T-helper 17 cell (primary cell): ENCODE data around the gene ADD1. TPM values are rescaled to one million over a fixed set of nuclear protein-coding genes. Genes with fewer than 3 reads are reported as not detected.
A peak's percentile ranks its signal among the peaks of the same experiment; 100 is the strongest.

Experiments
- ATAC-seq: fragments of 150-1000 bp; cut with Tn5 transposase; 2 replicates; pipeline ENCODE4 v1.10.0; 2021; ENCODE audit warnings: mild to moderate bottlenecking, moderate library complexity
- DNase-seq, 3 donors: peaks; one replicate each; pipeline versions ENCODE4 v3.0.0 to v3.0.0-alpha.2; 2020 to 2021
- H3K9me3 ChIP-seq: one replicate; pipeline ENCODE4 v1.7.0; 2013; ENCODE audit warnings: low read length, mild to moderate bottlenecking; ENCODE audit not compliant: control insufficient read depth, poor library complexity, severe bottlenecking
- H3K27ac Mint-ChIP-seq: one replicate; pipeline ENCODE4 v1.8.0; 2022; ENCODE audit warnings: mild to moderate bottlenecking, moderate library complexity, mixed read lengths
- H3K27me3 Mint-ChIP-seq: one replicate; pipeline ENCODE4 v1.8.0; 2022; ENCODE audit warnings: mixed read lengths
- H3K36me3 Mint-ChIP-seq: one replicate; pipeline ENCODE4 v1.8.0; 2022; ENCODE audit warnings: low read depth, mixed read lengths
- H3K4me1 Mint-ChIP-seq: one replicate; pipeline ENCODE4 v1.8.0; 2022; ENCODE audit warnings: mild to moderate bottlenecking, mixed read lengths
- H3K4me3 Mint-ChIP-seq: one replicate; pipeline ENCODE4 v1.8.0; 2022; ENCODE audit warnings: mild to moderate bottlenecking, moderate library complexity, mixed read lengths
- total RNA-seq, 4 donors: library from RNA in 2 of 4; stranded (reverse) in 2 of 4; gene quantifications; one replicate each; pipeline ENCODE4 v1.2.3 and lab custom pipeline; 2022 to 2026

Gene ADD1
- total RNA-seq, 2 donors from 2014 or later, result 211 to 228 TPM

DNA sequence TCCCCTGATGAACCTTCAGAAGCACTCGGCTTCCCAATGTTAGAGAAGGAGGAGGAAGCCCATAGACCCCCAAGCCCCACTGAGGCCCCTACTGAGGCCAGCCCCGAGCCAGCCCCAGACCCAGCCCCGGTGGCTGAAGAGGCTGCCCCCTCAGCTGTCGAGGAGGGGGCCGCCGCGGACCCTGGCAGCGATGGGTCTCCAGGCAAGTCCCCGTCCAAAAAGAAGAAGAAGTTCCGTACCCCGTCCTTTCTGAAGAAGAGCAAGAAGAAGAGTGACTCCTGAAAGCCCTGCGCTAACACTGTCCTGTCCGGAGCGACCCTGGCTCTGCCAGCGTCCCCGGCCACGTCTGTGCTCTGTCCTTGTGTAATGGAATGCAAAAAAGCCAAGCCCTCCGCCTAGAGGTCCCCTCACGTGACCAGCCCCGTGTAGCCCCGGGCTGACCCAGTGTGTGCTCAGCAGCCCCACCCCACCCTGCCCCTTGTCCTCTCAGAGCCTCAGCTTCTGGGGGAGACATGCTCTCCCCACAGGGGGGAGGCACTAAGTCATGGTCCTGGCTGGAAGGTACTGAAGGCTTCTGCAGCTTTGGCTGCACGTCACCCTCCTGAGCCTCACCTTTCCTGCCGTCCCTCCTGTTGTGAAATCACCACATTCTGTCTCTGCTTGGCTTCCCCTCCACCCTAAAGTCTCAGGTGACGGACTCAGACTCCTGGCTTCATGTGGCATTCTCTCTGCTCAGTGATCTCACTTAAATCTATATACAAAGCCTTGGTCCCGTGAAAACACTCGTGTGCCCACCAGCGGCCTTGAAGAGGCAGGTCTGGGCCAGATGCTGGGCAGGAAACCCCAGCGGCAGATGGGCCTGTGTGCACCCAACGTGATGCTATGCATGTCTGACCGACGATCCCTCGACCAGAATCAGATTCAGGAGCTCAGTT is 84.9 kb downstream of the ADD1 start:
- peaks cover 17% of the 10 kb centered on the region for H3K4me1 Mint-ChIP-seq
- no peak overlapping the region for H3K4me3 Mint-ChIP-seq
- peak overlapping the region; percentile 54 for H3K27ac Mint-ChIP-seq
- ATAC-seq, result no peak
- peaks cover 2% of the 10 kb centered on the region for H3K36me3 Mint-ChIP-seq
- no peaks in the 10 kb centered on the region for H3K9me3 ChIP-seq
- DNase-seq, result no peak
- H3K27me3 Mint-ChIP-seq, result no peaks in the 10 kb centered on the region

DNA sequence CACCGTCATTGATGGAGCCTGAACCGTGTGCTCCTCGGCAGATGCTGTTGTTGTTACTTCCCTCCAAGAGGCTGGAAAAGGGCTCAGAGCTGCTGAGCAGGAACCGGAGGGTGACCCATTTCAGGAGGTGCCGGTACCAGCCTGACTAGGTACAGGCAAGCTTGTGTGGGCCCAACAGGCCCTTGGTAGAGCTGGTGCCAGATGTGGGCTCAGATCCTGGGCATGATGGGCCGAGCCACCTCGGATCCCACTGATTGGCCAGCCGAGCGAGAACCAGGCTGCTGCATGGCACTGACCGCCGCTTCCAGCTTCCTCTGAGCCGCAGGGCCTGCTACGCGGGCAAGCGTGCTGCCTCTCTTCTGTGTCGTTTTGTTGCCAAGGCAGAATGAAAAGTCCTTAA is 85.8 kb downstream of the ADD1 start:
- no peaks in the 10 kb centered on the region for H3K9me3 ChIP-seq
- peaks cover 2% of the 10 kb centered on the region for H3K36me3 Mint-ChIP-seq
- peak overlapping the region; percentile 54 for H3K27ac Mint-ChIP-seq
- H3K4me1 Mint-ChIP-seq, result peaks cover 15% of the 10 kb centered on the region
- no peaks in the 10 kb centered on the region for H3K27me3 Mint-ChIP-seq
- DNase-seq (no peak), ATAC-seq (no peak)
- H3K4me3 Mint-ChIP-seq, result no peak overlapping the region

DNA sequence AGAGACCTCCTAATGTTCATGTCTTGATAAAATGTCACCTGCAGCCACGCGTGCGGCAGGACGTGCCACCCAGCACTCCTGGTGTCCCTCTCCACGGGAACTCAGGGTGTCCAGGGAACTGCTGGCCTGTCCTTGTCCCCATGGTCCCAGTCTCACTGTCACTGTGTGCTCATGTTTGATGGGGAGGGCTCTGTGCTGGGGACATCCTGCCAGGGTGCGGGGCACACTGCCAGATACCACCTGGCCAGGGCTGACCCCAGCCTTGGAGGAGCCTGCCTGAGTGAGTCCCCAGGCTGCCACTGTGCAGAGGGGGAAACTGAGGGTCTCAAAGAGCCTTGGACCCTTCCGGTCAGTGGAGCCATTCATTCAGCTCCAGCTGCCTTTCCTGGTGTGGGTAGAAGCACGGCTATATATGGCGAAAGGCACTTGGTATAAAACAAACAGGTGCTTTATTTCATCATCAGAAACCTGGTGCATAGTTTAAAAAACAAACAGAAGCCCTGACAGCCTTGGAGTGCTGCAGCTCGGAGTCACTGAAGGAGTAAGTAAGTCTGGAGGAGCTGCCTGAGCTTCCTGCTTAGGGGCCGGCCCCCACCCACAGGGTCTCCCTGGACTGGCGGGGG is 86.6 kb downstream of the ADD1 start:
- H3K9me3 ChIP-seq, result no peaks in the 10 kb centered on the region
- Mint-ChIP-seq H3K4me3 (no peak overlapping the region), H3K27ac (peak overlapping the region; percentile 77), H3K36me3 (peaks cover 2% of the 10 kb centered on the region), H3K27me3 (no peaks in the 10 kb centered on the region), H3K4me1 (peaks cover 15% of the 10 kb centered on the region)
- ATAC-seq (no peak), DNase-seq (no peak)

DNA sequence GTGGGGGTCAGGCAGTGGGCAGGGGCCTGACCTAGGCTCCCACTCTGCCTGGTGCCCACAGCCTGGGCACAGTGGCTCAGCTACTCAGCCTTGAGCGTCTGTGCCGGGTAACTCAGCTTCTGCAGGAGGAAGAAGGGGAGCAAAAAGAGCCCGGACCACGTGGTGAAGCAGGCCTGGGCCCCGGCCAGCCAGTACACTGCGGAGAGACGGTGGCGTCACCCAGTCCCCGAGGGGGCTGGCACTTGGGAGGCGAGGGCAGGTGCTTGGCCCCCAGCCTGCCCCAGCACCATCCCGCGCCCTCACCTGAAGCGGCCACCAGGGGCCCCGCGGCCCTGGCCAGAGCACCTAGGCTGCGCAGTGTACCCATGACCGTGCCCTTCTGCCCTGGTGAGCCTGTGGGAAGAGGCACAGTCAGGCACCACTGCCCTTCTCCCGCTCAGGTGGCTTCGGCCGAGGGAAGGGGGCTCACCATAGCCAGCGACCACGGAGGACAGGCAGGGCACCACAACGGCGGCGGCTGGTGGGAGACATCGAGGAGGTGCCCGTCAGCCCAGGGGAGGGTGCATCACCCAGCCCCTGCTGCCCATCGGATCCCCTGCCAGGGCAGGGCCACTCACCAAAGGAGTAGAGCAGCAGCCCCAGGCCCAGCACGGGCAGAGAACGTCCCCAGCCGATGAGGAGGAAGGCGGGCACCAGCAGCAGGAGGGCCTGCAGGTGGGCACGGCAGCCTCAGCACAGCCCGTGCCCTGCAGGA is 87.3 kb downstream of the ADD1 start:
- Mint-ChIP-seq H3K4me3 (peak overlapping the region; percentile 7), H3K27me3 (no peaks in the 10 kb centered on the region), H3K4me1 (peaks cover 20% of the 10 kb centered on the region), H3K36me3 (peaks cover 2% of the 10 kb centered on the region), H3K27ac (peak overlapping the region; percentile 95)
- DNase-seq (no peak), ATAC-seq (no peak)
- peaks cover 2% of the 10 kb centered on the region for H3K9me3 ChIP-seq

DNA sequence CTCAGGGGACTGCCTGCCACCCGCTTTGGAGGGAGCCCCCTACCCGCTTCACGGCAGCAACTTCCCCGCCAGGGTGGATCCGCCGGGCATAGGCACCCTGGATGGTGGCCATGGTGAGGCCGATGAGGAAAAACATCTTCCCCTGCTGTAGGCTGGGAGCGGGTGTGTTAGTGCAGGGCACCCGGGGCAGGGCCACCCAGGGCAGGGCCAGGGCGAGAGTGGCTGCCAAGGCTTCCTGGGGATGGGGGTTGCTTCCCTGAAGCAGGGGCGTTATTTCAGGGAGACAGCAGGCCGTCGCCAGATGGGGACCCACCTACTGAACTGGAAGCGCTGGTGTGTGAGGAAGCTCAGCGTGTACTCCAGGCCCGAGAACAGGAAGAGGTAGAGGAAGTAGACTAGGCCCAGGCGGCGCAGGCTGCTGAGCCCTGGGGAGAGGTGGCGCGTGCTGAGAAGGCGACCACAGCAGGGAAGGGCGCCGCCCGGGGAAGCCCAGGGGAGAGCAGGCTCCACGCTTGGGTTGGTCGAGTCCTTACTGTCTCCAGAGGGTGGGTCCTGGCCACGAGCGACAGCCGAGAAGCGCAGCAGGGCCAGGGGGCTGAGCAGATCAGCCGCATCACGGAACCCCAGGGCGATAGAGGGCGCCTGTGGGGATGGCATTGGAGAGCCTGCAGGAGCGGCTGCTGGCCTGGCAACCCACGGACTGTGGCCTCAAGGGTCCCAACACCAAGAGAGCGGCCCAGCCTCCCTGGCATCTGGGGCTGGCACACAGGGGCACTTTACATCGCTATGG is 88.1 kb downstream of the ADD1 start:
- Mint-ChIP-seq H3K4me3 (peak overlapping the region; percentile 94), H3K36me3 (peaks cover 2% of the 10 kb centered on the region), H3K27me3 (no peaks in the 10 kb centered on the region), H3K27ac (peak overlapping the region; percentile 95), H3K4me1 (peaks cover 26% of the 10 kb centered on the region)
- peak; percentile 60 for ATAC-seq
- peaks cover 2% of the 10 kb centered on the region for H3K9me3 ChIP-seq
- DNase-seq, result peak; percentile 42 to 55 (median 52)

DNA sequence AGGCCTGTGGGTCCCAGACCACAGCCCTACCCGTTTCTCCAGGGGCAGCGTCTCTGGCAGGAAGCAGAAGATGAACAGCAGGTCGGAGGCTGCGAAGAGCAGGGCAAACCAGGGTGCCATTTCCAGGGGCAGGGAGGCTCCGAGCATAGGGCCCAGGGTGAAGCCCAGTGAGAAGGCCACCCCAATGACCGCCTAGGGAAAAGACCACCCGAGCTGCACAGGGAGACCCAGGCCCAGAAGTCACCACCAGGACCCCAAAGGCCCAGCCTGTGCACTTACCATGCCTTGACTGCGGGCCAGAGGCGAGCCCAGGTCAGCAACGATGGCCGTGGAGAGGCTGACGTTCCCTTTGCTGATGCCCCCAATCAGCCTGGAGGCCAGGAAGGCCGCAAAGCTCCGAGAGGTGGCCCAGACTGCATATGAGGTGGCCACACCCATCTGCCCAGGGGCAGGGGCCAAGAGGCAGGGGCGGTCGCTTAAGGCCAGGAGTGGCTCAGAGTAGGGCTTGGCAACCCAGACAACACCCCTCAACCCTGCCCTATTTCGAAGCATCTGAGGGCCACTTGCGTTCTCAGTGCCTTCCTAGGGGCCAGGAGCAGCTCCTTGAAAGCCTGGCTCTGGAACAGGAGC is 88.8 kb downstream of the ADD1 start:
- DNase-seq (no peak), ATAC-seq (no peak)
- peaks cover 2% of the 10 kb centered on the region for H3K9me3 ChIP-seq
- Mint-ChIP-seq H3K36me3 (peaks cover 2% of the 10 kb centered on the region), H3K27me3 (no peaks in the 10 kb centered on the region), H3K4me3 (peak overlapping the region; percentile 94), H3K27ac (peak overlapping the region; percentile 95), H3K4me1 (peaks cover 33% of the 10 kb centered on the region)

DNA sequence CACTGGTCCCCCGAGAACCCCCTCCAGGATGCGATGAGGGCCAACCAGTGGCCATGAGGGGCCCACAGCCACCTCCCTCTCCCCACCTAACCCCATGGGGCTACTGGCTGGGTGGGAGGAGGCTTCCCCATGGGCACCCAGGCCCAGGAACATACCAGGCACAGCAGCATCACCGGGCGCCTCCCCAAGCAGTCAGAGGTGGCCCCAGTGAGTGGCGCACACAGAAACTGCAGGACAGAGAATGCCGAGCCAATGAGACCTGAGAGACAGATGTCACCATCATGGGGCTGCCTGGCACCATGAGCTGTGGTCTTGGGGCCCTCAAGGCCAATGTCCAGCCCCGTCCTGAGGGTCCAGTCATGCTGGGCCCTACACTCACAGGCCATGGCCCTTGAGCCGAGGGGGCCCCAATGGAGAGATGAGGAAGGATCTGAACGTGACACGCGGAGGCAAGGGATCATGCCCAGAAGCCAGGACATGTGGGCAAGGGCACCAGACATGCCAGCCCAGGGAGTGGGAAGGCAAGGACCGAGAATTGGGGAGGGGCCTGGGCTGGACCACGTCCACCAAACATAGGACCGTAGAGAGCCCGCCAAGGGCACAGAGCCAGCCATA is 89.4 kb downstream of the ADD1 start:
- peaks cover 2% of the 10 kb centered on the region for H3K9me3 ChIP-seq
- no peak for DNase-seq
- no peak for ATAC-seq
- peaks cover 36% of the 10 kb centered on the region for H3K4me1 Mint-ChIP-seq
- H3K27me3 Mint-ChIP-seq, result no peaks in the 10 kb centered on the region
- peak overlapping the region; percentile 94 for H3K4me3 Mint-ChIP-seq
- H3K36me3 Mint-ChIP-seq, result peaks cover 2% of the 10 kb centered on the region
- H3K27ac Mint-ChIP-seq, result peak overlapping the region; percentile 95

DNA sequence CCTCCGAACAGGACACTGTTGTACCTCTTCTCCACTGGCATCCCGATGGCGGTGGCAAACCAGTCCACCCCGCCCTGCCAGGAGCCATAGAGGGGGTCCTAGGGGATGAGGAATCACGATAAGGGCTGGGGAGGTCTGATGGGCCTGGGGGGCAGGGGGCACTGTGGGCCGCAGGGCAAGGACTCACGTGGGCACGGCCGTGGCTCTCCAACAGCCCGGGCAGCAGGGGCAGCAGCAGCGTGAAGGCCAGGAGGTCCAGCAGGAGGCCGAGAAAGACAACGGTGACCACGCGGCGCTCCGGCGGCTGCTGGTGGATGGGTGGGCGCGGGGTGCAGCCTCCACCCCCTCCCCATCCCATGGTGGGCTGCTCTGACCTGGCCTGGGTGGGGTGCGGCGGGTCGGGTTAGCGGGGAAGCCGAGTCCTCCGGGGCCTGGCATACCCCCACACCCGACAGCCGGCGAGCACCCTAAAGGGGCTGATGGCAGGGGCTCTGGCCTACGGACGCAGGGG is 90.0 kb downstream of the ADD1 start:
- peaks cover 2% of the 10 kb centered on the region for H3K9me3 ChIP-seq
- Mint-ChIP-seq H3K4me1 (peaks cover 36% of the 10 kb centered on the region), H3K36me3 (peaks cover 2% of the 10 kb centered on the region), H3K4me3 (peak overlapping the region; percentile 94), H3K27ac (peak overlapping the region; percentile 95), H3K27me3 (no peaks in the 10 kb centered on the region)
- DNase-seq (no peak), ATAC-seq (no peak)

DNA sequence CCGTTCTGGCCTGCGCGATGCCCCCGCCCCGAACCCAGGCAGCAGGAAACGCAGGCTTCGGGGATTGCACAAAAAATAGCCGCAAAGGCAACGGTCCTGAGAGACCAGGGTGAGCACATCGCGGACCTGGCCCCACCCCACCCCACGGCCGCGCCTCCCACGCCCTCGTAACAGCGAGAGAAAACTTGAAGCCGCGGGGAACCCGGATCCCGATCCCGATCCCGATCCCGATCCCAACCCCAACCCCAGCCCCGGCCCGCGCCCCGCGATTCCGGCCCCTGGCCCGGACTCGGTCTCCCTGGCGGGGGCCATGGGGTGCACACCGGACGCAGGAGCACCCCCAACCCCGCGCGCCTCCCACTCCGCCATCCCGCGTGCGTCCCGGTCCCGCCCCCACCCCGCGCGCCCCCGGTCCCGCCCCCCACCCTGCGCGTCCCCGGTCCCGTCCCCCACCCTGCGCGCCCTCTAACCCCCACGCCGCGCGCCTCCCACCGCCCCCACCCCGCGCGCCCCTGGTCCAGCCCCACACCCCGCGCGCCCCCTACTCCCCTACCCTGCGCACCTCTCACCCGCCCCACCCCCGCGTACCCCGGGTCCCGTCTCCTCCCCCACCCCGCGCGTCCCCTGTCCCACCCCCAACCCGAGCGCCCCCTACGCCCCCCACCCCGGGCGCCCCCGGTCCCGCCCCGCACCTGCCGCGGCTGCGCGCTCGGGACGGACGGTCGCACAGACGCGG is 90.6 kb downstream of the ADD1 start:
- peak overlapping the region; percentile 96 for H3K27ac Mint-ChIP-seq
- H3K36me3 Mint-ChIP-seq, result peaks cover 4% of the 10 kb centered on the region
- peaks cover 2% of the 10 kb centered on the region for H3K9me3 ChIP-seq
- DNase-seq (peak in 2 of 3 donors; percentile 66 to 68), ATAC-seq (peak; percentile 4)
- peak overlapping the region; percentile 94 for H3K4me3 Mint-ChIP-seq
- H3K4me1 Mint-ChIP-seq, result peaks cover 36% of the 10 kb centered on the region
- H3K27me3 Mint-ChIP-seq, result no peaks in the 10 kb centered on the region

DNA sequence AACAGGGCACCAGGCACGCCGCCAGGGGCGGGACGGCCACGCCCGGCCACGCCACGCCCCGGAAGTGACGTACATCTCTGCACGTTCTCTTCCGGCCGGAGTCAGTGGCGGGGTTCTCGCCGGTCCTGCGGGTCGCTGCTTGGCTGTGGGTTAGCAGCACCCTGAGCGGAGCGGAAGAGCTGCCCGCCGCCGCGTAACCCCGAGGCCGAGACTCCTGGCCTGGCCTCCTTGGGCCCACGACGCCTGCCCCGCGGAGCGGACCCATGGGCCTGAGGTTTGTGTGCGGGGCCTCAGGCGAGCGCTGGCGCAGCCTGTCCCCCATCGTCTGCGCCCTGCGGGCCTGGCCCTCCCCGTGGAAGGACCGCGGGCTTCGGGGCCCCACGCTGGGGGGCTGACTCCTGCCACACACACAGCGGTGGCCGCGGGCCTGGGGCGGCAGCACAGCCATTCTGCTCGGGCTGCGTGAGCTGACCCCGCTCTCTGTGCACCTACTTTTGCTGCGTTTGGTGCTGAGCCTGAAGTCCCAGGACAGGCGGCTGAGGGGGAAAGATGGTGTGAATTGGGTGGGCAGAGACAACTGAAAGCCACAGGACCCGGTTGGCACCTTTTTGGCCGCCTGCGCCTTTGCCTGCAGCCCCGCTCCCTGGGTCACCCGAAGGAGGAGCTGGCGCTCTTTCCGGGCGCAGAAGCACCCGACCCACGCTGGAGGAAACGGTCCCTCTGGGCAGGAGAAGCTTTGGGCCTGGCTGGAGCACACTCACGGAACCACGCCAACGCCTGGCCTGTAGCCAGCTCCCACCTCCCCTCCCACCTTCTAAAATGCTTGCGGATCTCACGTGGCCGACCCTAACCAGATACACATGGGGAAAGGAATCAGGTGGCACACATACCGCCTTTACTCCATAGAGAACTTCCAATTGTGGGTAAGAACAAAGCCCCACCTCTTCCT is 91.4 kb downstream of the ADD1 start:
- peak; percentile 93 to 97 (median 96) for DNase-seq
- Mint-ChIP-seq H3K36me3 (peaks cover 4% of the 10 kb centered on the region), H3K4me3 (peak overlapping the region; percentile 87), H3K4me1 (peaks cover 38% of the 10 kb centered on the region), H3K27me3 (no peaks in the 10 kb centered on the region), H3K27ac (peak overlapping the region; percentile 96)
- H3K9me3 ChIP-seq, result peaks cover 2% of the 10 kb centered on the region
- peak; percentile 60 for ATAC-seq
